Neural cell (in vitro differentiated cells): Measurements from ENCODE around the gene BLCAP.
"Not testable (repeated sequence)": the region's sequence is repeated elsewhere in the genome, so short reads cannot be mapped to it uniquely, and the experiment has no call there.

Experiments
- POLR2AphosphoS5 ChIP-seq: IDR thresholded peaks from 2 replicates; pipeline ENCODE4 v1.6.1; 2012
- TF ChIP-seq, protein P1 (sequence below): fragments of 450-650 bp; IDR thresholded peaks from 2 replicates; pipeline ENCODE4 v1.5.1; 2014; ENCODE audit warnings: antibody characterized with exemption, mild to moderate bottlenecking, moderate library complexity; ENCODE audit not compliant: poor library complexity, severe bottlenecking
- TF ChIP-seq, protein P2 (sequence below): IDR thresholded peaks from 2 replicates; pipeline ENCODE4 v1.6.1; 2012; ENCODE audit warnings: borderline replicate concordance

DNA sequence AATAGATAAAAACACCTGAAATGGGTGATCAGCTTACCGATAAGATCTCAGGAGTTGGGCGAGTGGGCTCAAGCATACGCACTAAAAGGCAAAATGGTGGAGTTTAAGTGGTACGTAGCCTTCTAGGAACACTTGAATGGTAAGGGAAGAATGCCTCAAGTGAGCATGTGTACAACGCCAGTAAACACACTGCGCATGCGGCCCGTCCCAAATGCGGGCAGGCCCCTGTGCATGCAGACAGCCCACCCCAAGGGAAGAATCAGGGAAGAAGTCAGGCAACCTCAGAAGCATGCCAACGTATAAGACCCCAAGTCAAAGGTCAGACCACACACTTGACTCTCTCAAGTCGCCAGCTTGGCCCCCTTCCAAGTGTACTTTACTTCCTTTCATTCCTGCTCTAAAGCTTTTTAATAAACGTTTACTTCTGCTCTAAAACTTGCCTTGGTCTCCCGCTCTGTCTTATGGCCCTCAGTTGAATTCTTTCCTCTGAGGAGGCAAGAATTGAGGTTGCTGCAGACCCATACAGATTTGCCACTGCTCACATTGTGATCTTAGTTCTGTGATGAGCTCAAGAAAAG is 27.1 kb upstream of the BLCAP start:
- TF ChIP-seq, protein P1, sequence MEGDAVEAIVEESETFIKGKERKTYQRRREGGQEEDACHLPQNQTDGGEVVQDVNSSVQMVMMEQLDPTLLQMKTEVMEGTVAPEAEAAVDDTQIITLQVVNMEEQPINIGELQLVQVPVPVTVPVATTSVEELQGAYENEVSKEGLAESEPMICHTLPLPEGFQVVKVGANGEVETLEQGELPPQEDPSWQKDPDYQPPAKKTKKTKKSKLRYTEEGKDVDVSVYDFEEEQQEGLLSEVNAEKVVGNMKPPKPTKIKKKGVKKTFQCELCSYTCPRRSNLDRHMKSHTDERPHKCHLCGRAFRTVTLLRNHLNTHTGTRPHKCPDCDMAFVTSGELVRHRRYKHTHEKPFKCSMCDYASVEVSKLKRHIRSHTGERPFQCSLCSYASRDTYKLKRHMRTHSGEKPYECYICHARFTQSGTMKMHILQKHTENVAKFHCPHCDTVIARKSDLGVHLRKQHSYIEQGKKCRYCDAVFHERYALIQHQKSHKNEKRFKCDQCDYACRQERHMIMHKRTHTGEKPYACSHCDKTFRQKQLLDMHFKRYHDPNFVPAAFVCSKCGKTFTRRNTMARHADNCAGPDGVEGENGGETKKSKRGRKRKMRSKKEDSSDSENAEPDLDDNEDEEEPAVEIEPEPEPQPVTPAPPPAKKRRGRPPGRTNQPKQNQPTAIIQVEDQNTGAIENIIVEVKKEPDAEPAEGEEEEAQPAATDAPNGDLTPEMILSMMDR = not testable (repeated sequence)
- TF ChIP-seq, protein P2, sequence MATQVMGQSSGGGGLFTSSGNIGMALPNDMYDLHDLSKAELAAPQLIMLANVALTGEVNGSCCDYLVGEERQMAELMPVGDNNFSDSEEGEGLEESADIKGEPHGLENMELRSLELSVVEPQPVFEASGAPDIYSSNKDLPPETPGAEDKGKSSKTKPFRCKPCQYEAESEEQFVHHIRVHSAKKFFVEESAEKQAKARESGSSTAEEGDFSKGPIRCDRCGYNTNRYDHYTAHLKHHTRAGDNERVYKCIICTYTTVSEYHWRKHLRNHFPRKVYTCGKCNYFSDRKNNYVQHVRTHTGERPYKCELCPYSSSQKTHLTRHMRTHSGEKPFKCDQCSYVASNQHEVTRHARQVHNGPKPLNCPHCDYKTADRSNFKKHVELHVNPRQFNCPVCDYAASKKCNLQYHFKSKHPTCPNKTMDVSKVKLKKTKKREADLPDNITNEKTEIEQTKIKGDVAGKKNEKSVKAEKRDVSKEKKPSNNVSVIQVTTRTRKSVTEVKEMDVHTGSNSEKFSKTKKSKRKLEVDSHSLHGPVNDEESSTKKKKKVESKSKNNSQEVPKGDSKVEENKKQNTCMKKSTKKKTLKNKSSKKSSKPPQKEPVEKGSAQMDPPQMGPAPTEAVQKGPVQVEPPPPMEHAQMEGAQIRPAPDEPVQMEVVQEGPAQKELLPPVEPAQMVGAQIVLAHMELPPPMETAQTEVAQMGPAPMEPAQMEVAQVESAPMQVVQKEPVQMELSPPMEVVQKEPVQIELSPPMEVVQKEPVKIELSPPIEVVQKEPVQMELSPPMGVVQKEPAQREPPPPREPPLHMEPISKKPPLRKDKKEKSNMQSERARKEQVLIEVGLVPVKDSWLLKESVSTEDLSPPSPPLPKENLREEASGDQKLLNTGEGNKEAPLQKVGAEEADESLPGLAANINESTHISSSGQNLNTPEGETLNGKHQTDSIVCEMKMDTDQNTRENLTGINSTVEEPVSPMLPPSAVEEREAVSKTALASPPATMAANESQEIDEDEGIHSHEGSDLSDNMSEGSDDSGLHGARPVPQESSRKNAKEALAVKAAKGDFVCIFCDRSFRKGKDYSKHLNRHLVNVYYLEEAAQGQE = not testable (repeated sequence)
- TF ChIP-seq POLR2AphosphoS5 = not testable (repeated sequence)
